Measurements from ENCODE around the gene SEPTIN5. TPM values are rescaled to one million over a fixed set of nuclear protein-coding genes. Genes with fewer than 3 reads are reported as not detected.
A peak's percentile ranks its signal among the peaks of the same experiment; 100 is the strongest.

SEPTIN5 gene
- total and polyA plus RNA-seq, 9 of the 15 experiments (the other 6 are each of a cell fraction or from before 2014, with no cell fraction given), result 0.03 to 195 (median 119) TPM

DNA sequence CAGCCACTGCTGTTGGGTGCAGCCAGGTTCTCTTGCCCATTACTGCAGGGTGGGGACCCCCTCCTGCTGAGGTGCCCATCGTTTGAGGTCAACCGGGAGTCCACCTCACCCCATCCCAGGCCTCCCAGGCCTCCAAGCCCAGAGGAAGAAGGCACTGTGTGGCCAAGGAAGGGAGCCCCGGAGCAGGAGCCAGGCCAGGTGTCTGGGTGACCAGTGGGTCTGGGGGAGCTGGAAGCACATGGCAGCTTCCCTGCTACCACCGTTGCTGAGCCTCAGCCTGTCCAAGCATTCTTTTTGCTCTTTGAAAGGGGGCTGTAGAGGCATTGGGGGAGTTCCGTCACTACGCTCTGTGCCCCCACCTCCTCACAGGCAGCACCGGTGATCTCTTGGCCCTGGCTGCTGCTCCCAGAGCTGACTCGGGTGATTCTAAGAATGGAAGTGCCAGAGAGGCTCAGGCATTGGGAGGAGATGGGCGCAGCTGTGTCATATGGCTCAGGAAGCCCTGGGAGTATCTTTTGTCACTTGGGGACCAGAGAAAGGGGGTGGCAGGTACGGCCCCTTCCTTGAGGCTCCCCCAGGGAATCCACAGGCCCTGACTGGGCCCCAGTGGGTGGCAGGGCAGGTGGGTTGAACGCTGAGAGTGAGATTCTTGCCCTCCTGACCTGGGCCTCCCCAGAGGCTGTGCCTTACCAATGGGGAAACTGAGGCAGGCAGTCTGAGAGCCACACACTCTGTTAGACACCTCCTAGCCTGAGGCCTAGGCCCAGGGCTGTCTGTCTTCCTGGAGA, 1.9 kb downstream of the SEPTIN5 start (continued):
- TF ChIP-seq, protein P1, sequence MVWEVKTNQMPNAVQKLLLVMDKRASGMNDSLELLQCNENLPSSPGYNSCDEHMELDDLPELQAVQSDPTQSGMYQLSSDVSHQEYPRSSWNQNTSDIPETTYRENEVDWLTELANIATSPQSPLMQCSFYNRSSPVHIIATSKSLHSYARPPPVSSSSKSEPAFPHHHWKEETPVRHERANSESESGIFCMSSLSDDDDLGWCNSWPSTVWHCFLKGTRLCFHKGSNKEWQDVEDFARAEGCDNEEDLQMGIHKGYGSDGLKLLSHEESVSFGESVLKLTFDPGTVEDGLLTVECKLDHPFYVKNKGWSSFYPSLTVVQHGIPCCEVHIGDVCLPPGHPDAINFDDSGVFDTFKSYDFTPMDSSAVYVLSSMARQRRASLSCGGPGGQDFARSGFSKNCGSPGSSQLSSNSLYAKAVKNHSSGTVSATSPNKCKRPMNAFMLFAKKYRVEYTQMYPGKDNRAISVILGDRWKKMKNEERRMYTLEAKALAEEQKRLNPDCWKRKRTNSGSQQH (CRISPR knock-in tag; IDR thresholded peaks at IDR 0.05), result no peak
- TF ChIP-seq ZC3H4 (CRISPR knock-in tag; IDR thresholded peaks at IDR 0.05; ENCODE audit: borderline replicate concordance) (no peak), ZKSCAN8 (CRISPR knock-in tag; IDR thresholded peaks at IDR 0.05) (no peak), AFF1 (IDR thresholded peaks at IDR 0.05; ENCODE audit: low read depth in 1 of 2, partially characterized antibody in 2 of 2) (no peak), ZC3H8 (IDR thresholded peaks at IDR 0.05) (no peak), CC2D1A (IDR thresholded peaks at IDR 0.05) (no peak)
- TF ChIP-seq, protein P2, sequence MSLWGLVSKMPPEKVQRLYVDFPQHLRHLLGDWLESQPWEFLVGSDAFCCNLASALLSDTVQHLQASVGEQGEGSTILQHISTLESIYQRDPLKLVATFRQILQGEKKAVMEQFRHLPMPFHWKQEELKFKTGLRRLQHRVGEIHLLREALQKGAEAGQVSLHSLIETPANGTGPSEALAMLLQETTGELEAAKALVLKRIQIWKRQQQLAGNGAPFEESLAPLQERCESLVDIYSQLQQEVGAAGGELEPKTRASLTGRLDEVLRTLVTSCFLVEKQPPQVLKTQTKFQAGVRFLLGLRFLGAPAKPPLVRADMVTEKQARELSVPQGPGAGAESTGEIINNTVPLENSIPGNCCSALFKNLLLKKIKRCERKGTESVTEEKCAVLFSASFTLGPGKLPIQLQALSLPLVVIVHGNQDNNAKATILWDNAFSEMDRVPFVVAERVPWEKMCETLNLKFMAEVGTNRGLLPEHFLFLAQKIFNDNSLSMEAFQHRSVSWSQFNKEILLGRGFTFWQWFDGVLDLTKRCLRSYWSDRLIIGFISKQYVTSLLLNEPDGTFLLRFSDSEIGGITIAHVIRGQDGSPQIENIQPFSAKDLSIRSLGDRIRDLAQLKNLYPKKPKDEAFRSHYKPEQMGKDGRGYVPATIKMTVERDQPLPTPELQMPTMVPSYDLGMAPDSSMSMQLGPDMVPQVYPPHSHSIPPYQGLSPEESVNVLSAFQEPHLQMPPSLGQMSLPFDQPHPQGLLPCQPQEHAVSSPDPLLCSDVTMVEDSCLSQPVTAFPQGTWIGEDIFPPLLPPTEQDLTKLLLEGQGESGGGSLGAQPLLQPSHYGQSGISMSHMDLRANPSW (CRISPR knock-in tag; IDR thresholded peaks at IDR 0.05), result peak; percentile 47; the same call in 1 of the 2 replicates
- TF ChIP-seq, protein P3, sequence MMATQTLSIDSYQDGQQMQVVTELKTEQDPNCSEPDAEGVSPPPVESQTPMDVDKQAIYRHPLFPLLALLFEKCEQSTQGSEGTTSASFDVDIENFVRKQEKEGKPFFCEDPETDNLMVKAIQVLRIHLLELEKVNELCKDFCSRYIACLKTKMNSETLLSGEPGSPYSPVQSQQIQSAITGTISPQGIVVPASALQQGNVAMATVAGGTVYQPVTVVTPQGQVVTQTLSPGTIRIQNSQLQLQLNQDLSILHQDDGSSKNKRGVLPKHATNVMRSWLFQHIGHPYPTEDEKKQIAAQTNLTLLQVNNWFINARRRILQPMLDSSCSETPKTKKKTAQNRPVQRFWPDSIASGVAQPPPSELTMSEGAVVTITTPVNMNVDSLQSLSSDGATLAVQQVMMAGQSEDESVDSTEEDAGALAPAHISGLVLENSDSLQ (IDR thresholded peaks at IDR 0.05), result no peak
- TF ChIP-seq, protein P4, sequence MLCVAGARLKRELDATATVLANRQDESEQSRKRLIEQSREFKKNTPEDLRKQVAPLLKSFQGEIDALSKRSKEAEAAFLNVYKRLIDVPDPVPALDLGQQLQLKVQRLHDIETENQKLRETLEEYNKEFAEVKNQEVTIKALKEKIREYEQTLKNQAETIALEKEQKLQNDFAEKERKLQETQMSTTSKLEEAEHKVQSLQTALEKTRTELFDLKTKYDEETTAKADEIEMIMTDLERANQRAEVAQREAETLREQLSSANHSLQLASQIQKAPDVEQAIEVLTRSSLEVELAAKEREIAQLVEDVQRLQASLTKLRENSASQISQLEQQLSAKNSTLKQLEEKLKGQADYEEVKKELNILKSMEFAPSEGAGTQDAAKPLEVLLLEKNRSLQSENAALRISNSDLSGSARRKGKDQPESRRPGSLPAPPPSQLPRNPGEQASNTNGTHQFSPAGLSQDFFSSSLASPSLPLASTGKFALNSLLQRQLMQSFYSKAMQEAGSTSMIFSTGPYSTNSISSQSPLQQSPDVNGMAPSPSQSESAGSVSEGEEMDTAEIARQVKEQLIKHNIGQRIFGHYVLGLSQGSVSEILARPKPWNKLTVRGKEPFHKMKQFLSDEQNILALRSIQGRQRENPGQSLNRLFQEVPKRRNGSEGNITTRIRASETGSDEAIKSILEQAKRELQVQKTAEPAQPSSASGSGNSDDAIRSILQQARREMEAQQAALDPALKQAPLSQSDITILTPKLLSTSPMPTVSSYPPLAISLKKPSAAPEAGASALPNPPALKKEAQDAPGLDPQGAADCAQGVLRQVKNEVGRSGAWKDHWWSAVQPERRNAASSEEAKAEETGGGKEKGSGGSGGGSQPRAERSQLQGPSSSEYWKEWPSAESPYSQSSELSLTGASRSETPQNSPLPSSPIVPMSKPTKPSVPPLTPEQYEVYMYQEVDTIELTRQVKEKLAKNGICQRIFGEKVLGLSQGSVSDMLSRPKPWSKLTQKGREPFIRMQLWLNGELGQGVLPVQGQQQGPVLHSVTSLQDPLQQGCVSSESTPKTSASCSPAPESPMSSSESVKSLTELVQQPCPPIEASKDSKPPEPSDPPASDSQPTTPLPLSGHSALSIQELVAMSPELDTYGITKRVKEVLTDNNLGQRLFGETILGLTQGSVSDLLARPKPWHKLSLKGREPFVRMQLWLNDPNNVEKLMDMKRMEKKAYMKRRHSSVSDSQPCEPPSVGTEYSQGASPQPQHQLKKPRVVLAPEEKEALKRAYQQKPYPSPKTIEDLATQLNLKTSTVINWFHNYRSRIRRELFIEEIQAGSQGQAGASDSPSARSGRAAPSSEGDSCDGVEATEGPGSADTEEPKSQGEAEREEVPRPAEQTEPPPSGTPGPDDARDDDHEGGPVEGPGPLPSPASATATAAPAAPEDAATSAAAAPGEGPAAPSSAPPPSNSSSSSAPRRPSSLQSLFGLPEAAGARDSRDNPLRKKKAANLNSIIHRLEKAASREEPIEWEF (CRISPR knock-in tag; IDR thresholded peaks at IDR 0.05), result no peak
